ENCODE results near the gene HSH2D.

HSH2D gene

GRCh38 chr19:16100524-16100923 lies 43.0 kb upstream of the HSH2D start:
- H3K4me3 ChIP-seq (replicated peaks in 1 of 2; ENCODE audit: low read depth in 2 of 2, low read length in 2 of 2) = no peak overlapping the region
- TF ChIP-seq CTCF (IDR thresholded peaks at IDR 0.05; ENCODE audit: low read depth, low read length) = no peak
- no peak for DNase-seq (ENCODE audit: low read depth in 2 of 2)

- H3K4me3 ChIP-seq (replicated peaks in 1 of 2; ENCODE audit: low read depth in 2 of 2, low read length in 2 of 2) = no peak overlapping the region
- DNase-seq (ENCODE audit: low read depth in 2 of 2) = peak in 1 of 2 donors; percentile 40
- TF ChIP-seq CTCF (IDR thresholded peaks at IDR 0.05; ENCODE audit: low read depth, low read length) = no peak
Measured at GRCh38 chr19:16104722-16105121, 38.8 kb upstream of the HSH2D start.

DNA sequence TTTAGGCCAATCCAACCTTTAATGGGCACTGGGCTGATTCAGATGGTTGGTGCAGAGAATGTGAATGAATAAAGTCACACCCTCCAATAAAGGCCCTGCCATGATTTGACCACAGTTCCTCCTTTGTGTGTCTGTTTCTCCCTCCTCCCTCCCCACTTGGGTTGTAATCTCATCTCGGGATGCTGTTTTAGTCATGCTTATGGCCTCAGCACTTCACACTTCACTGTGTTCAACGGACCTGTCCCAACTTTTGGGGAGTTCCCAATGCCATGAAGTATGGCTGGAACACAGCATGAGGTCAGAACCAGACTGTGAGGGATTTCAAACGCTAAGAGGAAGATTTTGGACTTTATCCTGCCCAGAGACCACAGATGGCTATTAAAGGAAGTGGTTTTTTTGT lies 37.4 kb upstream of the HSH2D start:
- H3K4me3 ChIP-seq (replicated peaks in 1 of 2; ENCODE audit: low read depth in 2 of 2, low read length in 2 of 2) = no peak overlapping the region
- TF ChIP-seq CTCF (IDR thresholded peaks at IDR 0.05; ENCODE audit: low read depth, low read length) = no peak
- DNase-seq (ENCODE audit: low read depth in 2 of 2) = peak in 1 of 2 donors; percentile 62

DNA sequence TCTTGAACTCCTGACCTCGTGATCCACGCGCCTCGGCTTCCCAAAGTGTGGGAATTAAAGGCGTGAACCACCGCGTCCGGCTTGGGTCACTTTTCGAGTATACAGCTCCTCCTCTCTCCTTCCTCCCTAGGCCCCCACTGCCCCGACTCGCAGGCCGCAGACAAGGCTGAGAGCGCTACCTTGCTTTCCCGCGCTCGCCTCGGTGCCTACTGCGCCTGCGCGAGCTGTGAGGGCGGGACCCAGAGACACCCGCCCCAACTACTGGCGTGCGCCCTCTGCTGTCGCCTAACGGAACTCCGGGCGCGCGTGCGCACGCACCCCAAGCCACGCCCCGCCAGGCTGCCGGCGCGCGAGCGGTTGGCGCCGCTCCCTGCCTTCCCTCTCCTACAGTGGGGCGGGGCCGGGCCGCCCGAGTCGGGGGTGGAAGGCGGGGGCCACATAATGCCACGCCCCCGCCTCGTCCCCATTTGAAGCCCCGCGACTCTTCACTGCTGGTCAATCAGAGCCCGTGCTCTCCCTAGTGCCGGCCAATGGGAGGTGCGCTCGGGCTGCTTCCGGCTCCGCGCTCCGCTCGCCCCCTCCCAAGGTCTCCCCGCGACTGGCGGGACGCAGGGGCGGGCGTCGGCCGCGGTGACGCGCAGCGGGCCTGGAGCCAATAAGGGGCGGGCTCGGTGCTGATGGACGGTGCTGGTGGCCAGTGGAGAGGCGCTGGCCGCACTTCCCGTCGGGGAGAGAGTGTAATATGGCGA lies 32.2 kb upstream of the HSH2D start, which contains the start of gene RAB8A:
Gene RAB8A, plus strand, starts transcription at position 730 of the 749 bp plus-strand sequence. Its CDS starts 13 bp downstream, at position 743.
- peak within 1 kb of the TSS; percentile 96 for H3K4me3 ChIP-seq (replicated peaks in 1 of 2; ENCODE audit: low read depth in 2 of 2, low read length in 2 of 2)
- peak; percentile 99 to 100 for DNase-seq (ENCODE audit: low read depth in 2 of 2)
- TF ChIP-seq CTCF (IDR thresholded peaks at IDR 0.05; ENCODE audit: low read depth, low read length) = peak; percentile 74

DNA sequence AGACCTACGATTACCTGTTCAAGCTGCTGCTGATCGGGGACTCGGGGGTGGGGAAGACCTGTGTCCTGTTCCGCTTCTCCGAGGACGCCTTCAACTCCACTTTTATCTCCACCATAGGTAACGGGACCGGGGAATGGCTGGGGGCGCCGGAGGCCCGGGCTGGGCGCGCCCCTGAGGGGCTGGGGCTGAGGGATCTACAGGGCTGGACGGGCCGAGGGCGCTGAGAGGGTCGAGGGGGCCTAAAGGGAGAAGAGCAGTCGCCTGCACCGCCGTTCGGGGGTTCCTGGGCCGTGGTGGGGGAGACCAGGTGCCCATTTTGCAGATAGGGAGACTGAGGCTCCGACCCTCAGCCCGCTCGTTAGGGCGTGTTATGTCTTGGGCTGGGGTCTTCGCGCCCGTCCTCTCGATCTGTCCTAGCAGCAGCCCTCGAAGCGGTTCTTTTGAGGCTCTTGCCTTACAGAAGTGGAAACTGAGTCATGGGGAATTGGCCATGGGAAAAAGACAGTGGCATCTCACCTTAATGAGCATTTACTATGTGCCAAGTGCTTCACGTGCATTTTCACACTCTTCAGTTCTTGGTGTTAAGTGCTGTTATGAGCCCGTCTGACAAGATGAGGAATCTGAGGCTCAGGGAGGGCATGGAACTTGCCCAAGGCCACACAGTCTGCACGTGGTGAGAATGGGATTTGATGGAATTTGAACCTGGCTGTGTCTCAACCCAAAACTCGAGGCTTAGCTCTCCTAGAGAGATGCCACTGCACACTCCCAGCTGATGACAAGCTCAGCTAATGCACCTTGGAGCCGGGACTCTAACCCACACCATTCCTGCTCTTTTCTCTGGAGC lies 31.4 kb upstream of the HSH2D start:
- H3K4me3 ChIP-seq (replicated peaks in 1 of 2; ENCODE audit: low read depth in 2 of 2, low read length in 2 of 2) = peak overlapping the region; percentile 96
- DNase-seq (ENCODE audit: low read depth in 2 of 2) = no peak
- TF ChIP-seq CTCF (IDR thresholded peaks at IDR 0.05; ENCODE audit: low read depth, low read length) = no peak

DNA sequence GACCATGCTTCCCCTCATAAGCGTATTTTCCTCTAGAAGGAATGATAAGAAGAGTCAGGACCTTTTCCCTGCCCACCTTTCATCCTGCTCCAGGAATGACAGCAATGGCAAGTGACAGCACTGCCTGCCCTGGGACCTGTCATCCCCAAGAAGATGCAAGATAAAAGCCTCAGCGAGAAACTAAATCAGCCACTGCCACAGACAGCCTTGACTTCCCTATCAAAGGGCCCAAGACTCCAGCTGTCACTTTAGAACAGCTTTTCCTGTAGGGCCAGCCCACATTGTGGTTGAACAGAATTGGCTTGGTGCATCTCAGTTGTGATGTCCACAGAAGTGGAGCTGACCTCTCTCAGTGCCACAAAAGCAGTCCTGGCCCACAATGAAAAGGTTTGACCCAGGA lies 30.7 kb upstream of the HSH2D start:
- no peak for TF ChIP-seq CTCF (IDR thresholded peaks at IDR 0.05; ENCODE audit: low read depth, low read length)
- no peak for DNase-seq (ENCODE audit: low read depth in 2 of 2)

More for the DNA sequence above, 30.7 kb upstream of the HSH2D start:
- peak overlapping the region; percentile 96 for H3K4me3 ChIP-seq (replicated peaks in 1 of 2; ENCODE audit: low read depth in 2 of 2, low read length in 2 of 2)
